B cell (primary cell): ENCODE measurements around the gene LUZP1.

ENCODE experiments used
- EZH2 ChIP-seq: IDR thresholded peaks from 2 replicates; pipeline ENCODE4 v1.6.1; 2012; ENCODE audit warnings: borderline replicate concordance, low read depth, mild to moderate bottlenecking, moderate library complexity, low read length; ENCODE audit not compliant: insufficient read depth, poor library complexity, severe bottlenecking
- TF ChIP-seq, protein P1 (sequence below): fragments of 200-600 bp; IDR thresholded peaks from one replicate; pipeline ENCODE4 v1.8.0; 2022; ENCODE audit warnings: antibody characterized with exemption, mild to moderate bottlenecking

GRCh38 chr1:23091545-23091944 lies 77.1 kb downstream of the LUZP1 start:
- TF ChIP-seq, protein P1, sequence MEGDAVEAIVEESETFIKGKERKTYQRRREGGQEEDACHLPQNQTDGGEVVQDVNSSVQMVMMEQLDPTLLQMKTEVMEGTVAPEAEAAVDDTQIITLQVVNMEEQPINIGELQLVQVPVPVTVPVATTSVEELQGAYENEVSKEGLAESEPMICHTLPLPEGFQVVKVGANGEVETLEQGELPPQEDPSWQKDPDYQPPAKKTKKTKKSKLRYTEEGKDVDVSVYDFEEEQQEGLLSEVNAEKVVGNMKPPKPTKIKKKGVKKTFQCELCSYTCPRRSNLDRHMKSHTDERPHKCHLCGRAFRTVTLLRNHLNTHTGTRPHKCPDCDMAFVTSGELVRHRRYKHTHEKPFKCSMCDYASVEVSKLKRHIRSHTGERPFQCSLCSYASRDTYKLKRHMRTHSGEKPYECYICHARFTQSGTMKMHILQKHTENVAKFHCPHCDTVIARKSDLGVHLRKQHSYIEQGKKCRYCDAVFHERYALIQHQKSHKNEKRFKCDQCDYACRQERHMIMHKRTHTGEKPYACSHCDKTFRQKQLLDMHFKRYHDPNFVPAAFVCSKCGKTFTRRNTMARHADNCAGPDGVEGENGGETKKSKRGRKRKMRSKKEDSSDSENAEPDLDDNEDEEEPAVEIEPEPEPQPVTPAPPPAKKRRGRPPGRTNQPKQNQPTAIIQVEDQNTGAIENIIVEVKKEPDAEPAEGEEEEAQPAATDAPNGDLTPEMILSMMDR = no peak
- TF ChIP-seq EZH2 = no peak
